ENCODE data around the gene FILIP1.

- TF ChIP-seq CTCF (IDR thresholded peaks at IDR 0.05) = no peak
- TF ChIP-seq POLR2A (IDR thresholded peaks at IDR 0.05) = no peak
Measured at GRCh38 chr6:75374961-75375400, 118.6 kb downstream of the FILIP1 start.

All from suprapubic skin (tissue), 3 donors.